OCI-M2 (cell line): ENCODE measurements around the gene IQCE.

Experiments used
- DNase-seq: peaks from one replicate; lab custom pipeline; 2025; ENCODE audit not compliant: unreplicated experiment; lab: John Stamatoyannopoulos, UW

IQCE gene

GRCh38 chr7:2631946-2632732 lies 73.4 kb downstream of the IQCE start, which contains the start of gene TTYH3:
TSS of gene TTYH3 (plus strand) at chr7:2631986. CDS start at chr7:2632156, 170 bp downstream.
- DNase-seq: no peak

DNA sequence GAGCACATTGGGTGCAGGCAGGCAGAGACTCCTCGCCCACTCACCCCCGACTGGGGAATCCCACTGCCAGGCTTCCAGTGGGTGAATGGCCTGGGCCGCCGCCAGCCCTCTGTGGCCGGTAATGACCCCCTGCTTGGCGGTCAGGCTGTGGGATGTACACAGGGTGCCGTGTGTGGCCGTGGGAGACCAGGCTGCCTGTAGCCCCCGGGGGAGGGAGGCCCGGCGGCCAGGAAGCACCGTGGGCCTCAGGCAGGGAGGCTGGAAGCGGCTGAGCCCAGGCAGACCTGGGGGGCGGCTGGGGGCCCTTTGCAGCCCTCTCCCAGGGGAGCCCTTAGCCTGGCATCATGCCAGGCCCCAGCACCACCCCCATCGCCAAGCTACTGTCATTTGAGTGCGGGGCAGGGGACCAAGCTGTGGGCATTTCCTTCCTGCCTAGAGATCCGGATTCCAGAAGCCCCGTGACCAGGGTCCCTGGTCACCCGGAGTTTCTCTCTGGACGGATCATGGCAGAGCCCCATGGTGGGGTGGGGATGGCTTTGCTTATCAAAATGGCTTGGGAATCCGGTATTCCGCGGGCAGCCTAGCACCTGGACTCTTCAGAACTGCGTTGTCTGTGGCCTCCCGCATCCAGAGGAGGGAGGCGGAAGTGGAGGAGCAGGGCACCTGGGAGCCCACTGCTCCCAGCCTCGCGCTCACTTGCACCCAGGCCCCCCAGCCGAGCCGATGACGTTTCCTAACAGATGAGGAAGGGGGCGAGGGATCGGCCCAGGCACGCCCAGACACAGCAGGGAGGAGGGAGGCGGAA lies 74.2 kb downstream of the IQCE start:
- no peak for DNase-seq

DNA sequence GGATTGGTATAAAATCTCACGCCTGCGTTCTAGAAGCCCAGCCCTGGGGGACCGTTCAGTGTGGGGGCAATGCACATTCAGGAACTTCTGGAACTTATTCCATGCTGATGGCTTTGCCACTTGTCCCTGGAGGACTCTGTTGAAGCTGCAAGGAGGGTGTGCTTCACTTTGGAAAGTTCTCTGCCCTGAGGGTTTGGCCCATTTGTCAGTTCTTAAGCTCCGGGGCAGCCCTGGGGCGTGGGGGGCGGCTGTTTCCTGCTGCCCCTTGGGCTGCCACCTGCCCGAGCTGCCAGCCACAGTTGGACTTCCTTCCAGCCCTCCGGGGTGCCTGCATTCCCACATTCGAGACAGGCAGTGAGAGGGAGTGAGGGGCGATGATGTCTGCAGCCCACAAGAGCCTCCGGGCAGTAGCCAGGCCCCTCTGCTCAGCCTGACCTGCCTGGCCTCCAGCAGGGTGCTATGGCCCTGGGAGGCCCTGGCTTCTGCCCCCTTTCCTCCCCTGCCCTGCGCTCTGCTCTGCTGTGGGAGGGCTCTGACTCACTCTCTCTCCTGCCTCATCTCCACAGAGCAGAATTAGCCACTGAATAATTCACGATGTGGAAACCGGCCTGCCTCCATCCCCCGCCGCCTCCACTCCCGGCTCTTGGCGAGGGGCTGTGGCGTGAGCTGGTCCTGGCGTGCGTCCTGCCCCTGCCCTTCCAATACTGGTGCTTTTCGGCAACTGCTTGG lies 74.9 kb downstream of the IQCE start:
- no peak for DNase-seq

- no peak for DNase-seq
Observed at GRCh38 chr7:2634267-2635145, 75.7 kb downstream of the IQCE start.

- DNase-seq: no peak
Observed at GRCh38 chr7:2635148-2635668, 76.4 kb downstream of the IQCE start.

DNA sequence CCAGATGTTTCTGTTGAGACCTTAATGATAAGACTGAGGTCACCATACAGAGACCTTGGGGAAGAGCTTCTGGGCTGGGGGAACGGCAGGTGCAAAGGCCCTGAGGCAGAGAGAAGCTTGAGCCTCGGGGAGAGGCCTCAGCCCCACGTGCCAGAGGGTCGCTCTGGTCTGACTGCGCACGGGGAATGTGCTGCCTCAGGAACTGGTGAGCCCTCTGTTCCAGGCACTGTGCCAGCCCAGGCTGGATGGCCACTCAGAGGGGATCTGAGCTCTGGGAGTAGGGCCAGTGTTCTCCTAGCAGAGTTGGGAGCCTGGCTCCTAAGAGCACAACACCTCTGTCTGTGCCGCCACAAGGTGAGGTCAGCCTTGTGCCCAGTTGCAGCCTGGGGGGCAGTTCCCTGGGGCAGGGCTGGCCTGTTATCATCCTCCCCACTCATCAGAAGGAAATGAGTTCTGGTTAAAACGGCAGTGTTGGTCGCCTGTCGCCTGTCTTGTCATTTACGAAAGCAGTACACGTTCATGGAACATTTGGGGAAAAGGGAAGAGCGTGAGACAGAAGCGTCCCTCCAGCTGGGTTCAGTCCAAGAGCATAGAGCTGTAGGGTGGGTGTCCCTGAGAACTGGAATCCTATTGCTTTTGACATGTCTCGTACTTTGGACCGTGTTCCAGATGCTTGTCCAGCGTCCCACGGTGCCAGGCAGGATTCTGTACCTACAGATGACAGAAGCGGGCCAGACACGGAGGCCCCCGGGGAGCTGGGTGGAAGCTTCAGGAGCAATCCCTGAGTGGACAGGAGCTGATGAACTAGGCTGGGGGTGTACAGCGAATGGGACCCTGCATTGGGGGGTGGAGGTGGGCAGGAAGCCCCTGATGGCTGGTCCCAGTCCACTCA lies 77.3 kb downstream of the IQCE start:
- no peak for DNase-seq

DNA sequence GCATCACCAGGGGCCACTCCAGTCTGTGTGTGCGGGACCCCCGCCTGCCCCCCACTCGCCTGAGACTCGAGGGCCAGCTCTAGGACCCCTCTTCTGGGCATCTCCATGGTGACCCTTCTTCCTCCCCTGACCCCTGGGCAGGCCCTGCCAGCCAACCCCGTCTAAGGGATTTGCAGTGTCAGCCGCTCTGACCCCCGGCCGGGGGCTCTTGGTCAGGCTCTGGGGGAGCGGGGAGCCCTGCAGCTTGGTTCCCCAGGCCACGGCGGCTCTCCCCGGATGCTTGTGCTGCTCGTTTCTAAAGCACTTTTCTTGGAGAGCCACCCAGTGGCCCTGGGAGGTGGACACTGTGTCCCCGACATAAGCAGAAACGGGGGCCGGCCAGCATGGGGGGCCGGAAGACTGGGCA lies 78.3 kb downstream of the IQCE start:
- DNase-seq: no peak

- DNase-seq: no peak
Observed at GRCh38 chr7:2637505-2638223, 78.9 kb downstream of the IQCE start.

- no peak for DNase-seq
Observed at GRCh38 chr7:2638224-2638991, 79.6 kb downstream of the IQCE start.

DNA sequence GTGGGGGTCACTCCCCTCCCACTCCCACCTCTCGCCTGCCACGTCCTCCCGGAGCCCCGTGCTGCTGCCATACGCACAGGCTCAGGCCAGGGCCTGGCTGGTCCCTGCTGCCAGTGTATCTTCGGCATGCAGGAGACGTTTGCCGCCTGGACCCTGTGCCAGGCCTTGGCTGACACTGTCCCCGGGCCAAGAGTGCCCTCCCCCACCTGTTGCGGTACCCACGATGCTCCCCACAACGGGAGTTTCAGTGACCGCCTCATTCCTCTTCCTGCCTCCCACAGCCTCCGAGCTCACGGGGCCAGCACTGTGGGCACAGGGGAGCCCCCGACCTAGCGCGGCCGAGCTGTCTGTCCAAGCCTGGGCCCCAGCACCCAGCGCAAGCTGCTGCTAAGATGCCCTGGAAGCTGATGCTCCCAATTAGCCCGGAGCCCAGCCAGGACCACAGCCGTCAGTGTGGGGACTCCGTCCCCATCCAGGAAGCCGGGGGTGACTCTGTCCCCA lies 80.5 kb downstream of the IQCE start:
- DNase-seq: no peak

GRCh38 chr7:2639695-2640481 lies 81.1 kb downstream of the IQCE start:
- DNase-seq: no peak

DNA sequence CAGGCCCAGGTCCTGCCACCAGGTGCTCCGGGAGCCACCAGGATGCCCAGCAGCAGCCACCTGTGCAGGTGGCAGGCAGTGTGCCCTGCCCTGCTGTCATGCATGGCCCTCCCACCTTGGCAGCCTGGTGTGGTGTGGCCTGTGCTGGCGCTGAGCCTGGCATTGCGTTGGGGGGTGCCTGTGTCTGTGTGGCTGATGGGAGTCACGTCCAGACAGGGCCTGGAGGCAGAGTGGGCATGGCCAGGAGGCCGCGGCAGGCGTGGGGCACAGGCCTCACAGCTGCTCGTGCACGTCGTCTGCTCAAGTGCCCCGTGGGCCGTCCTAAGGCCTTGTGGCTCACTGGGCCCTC lies 81.7 kb downstream of the IQCE start:
- no peak for DNase-seq

- DNase-seq: no peak
Observed at GRCh38 chr7:2640846-2641316, 82.1 kb downstream of the IQCE start.

DNA sequence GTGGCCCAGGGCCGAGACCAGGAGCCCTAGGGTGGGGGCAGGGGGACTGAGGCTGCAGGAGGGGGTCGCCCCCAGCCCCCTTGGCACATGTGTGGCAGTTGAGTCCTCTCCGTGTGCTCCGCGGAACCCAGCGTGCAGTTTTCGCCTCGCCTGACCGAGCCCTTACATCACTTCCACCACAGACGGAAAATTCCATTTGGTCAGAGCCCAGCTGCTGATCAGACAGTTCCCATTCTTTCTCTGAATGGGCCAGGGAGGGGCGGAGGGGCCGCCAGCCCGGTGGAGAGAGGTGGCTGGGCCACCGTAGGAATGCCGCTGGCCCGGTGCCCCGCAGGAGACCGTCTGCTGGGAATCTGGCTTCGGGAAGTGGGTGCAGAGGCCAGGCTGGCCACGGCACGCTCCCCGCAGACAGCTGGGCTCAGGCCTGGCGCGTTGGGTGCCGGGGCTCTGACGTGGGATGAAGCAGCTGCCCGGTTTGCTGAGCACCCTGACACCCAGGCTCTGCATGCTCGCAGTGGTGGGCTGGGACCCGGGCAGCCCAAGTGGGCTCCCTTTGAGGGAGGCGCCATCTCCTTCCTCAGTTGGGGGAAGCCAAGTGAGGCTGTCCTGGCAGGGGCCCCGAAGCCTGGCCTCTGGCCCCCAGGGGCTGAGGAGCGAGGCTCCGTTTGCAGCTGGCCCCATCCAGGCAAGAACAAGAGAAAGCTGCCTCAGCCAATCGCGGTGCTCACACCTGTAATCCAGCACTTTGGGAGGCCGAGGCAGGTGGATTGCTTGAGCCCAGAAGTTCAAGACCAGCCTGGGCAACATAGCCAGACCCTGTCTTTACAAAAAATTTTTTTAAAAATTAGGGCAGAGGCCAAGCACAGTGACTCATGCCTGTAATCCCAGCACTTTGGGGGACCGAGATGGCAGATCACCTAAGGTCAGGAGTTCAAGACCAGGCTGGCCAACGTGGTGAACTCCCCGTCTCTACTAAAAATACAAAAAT lies 82.9 kb downstream of the IQCE start:
- no peak for DNase-seq

GRCh38 chr7:2643386-2644219 lies 84.8 kb downstream of the IQCE start:
- no peak for DNase-seq
